A549 treated with GW870086 at 1 μM for 4 hours (cell line): ENCODE data around the gene HSP90B1. TPM values are rescaled to one million over a fixed set of nuclear protein-coding genes. Genes with fewer than 3 reads are reported as not detected.

Source experiments
- total RNA-seq: library from RNA; stranded (reverse); fragments of 200-300 nt; extraction: Qiagen RNA extraction; gene quantifications from 5 replicates; pipeline ENCODE4 v1.2.3, GENCODE V29; 2022; ENCODE audit warnings: low read depth

Gene HSP90B1
- 512 to 628 TPM (median 602 TPM) in 5 replicates for total RNA-seq

GRCh38 chr12:103930034-103930786, at the start of gene HSP90B1:
HSP90B1 (plus strand) TSS chr12:103930410; CDS start chr12:103930516, 106 bp downstream.

GRCh38 chr12:103965590-103966504, 35.6 kb downstream of the HSP90B1 start, which contains the start of gene TDG:
TDG (plus strand) TSS chr12:103965872; CDS start chr12:103966038, 166 bp downstream.

Other genes starting within 250 kb of the HSP90B1 start
- gene NT5DC3, start 89.2 kb upstream of the HSP90B1 start, total RNA-seq: 9.8 to 11.1 TPM (median 10.8 TPM) in 5 replicates
- 23.3 to 30.4 TPM (median 29.5 TPM) in 5 replicates for gene TDG, start 35.5 kb downstream of the HSP90B1 start, total RNA-seq
- gene GLT8D2, start 119.8 kb downstream of the HSP90B1 start, total RNA-seq: 0.09 to 0.59 TPM (median 0.25 TPM) in 5 replicates
- gene HCFC2, start 134.1 kb downstream of the HSP90B1 start, total RNA-seq: 3.1 to 5.6 TPM (median 4.5 TPM) in 5 replicates
- 19.1 to 27.5 TPM (median 26.3 TPM) in 5 replicates for gene NFYB, start 207.8 kb downstream of the HSP90B1 start, total RNA-seq